ENCODE measurements around the gene SEZ6.

GRCh38 chr17:28983286-28984230 is 22.3 kb downstream of the SEZ6 start:
- TF ChIP-seq, protein P1, sequence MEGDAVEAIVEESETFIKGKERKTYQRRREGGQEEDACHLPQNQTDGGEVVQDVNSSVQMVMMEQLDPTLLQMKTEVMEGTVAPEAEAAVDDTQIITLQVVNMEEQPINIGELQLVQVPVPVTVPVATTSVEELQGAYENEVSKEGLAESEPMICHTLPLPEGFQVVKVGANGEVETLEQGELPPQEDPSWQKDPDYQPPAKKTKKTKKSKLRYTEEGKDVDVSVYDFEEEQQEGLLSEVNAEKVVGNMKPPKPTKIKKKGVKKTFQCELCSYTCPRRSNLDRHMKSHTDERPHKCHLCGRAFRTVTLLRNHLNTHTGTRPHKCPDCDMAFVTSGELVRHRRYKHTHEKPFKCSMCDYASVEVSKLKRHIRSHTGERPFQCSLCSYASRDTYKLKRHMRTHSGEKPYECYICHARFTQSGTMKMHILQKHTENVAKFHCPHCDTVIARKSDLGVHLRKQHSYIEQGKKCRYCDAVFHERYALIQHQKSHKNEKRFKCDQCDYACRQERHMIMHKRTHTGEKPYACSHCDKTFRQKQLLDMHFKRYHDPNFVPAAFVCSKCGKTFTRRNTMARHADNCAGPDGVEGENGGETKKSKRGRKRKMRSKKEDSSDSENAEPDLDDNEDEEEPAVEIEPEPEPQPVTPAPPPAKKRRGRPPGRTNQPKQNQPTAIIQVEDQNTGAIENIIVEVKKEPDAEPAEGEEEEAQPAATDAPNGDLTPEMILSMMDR (IDR thresholded peaks at IDR 0.05): no peak
- no peak for TF ChIP-seq EP300 (IDR thresholded peaks at IDR 0.05)
- TF ChIP-seq POLR2A (IDR thresholded peaks at IDR 0.05): no peak

Measured in stomach (tissue), 4 donors.